ENCODE results near the gene SPIN1.

Gene SPIN1

DNA sequence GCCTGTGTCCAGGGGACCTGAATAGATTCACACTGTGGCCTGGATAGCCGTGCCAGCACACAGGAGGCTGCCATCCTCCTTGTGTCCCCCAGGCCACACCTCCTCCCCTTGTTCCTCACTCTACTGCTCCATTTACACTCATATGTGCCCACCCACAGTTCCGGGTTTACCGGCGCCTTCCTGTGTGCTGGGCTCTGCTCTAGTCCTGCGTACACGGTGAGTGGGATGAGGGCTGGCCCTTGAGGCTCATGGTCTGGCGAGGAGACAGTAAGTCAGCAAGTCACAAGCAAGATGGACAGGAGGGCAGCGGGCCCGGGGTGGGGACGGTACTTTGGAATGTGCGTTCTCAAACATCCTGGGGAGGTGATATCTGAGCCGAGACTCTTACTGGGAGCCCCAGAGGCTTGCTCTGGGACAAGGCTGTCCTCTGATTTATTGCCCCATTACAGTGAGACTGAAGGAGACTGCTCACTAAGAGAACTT is 114.3 kb downstream of the SPIN1 start:
- no peak for DNase-seq

DNA sequence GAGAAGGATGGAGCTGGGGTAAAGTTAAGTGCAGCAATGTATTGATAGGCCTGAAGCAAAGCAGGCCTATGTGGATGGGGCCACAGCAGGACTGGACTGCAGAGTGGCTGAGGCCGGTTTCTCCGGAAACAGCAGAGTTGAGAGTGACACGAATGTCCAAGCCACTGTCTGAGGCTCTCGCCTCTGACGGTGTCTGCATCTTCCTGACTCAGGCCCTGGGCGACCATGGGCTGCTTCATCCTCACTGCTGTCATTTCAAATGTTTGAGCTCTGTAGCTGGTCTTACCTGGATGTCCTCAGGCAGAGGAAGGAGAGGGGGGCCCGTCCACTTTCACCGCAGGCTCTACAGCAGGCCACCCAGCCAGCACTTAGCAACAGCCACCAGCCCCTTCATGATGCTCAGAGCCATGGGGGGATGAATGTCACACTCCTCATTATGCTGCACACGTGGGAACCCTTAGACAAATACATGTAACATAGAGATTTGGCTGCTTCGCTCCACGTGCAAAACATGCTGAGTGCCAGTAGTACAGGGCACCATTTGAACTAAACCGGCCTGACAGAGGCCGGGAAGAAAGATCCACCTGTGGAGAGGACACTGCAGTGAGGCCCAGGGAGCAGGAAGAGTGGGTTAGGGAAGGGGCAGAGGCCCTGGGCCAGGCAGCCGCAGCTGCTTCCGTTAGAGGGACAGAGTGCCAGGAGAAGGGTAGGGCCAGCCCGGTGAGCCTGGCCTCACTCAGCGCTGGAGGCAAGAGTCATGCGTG is 115.0 kb downstream of the SPIN1 start:
- no peak for DNase-seq

DNA sequence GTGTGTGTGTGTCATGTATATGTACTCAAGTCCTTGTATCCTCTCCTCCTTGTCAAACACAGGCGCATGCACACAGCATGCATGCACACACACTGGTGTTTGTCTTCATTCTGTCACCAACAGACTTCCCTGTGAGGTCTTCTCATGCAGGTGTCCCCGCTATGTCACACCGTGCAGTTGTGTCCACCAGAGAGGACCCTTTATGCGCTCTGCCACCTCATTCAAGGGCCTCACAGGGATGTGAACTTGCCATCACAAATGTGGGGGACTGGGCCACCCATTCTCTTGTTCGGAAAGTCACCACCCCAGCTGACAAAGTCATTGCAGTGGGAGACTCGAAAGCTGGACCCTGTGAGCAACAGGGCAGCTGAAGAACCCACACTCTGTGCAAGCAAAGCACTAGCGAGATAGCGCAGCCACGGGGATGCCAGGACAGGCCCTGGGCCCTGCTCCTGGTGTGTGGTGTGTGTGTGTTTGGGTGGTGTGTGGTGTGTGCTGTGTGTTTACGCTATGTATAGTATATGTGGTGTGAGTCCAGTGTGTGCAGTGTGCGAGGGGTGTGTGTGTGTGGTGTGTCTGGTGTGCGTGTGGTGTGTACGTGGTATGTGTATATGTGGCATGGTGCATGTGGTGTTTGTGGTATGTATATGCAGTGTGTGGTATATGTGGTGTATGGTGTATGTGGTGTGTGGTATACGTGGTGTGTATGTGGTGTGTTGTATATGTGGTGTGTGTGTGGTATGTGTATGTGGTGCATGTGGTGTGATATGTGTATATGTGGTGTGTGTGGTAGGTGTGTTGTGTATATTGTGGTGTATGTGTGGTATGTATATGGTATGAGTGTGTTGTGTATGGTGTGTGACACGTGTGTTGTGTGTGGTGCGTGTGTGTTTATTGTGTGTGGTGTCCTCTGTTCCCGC is 115.9 kb downstream of the SPIN1 start:
- no peak for DNase-seq

DNA sequence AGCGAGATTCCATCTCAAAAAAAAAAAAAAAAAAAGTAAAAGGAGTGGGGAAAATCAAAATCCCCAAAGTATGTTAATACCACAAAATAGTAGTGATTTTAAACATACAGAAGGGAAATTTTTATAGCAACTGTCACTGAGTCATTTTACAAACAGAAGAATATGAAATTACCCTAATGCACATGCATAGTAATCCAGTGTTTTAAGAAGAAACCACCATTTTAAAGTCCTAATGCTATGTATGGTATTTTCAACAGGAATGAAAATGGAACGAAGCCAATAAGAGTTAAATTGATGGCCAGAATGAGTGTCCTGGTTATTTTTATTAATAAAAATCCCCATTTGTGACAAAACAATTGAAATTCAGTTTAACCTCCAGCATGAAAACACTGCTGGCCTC is 120.1 kb downstream of the SPIN1 start:
- DNase-seq = no peak

DNA sequence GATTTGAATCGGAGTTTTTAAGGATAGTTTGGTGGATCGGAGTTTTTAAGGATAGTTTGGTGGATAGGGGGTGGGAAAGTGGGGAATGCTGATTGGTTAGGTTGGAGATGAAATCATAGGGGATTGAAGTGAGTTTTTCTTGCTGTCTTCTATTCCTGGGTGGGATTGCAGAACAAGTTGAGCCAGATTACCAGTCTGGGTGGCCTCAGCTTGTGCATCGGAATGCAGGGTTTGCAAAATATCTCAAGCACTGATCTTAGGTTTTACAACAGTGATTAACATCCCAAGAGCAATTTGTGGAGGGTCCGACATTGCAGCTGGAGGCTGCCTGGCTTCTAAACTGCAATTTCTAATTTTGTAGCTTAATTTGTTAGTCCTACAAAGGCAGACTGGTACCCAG is 123.7 kb downstream of the SPIN1 start:
- no peak for DNase-seq

DNA sequence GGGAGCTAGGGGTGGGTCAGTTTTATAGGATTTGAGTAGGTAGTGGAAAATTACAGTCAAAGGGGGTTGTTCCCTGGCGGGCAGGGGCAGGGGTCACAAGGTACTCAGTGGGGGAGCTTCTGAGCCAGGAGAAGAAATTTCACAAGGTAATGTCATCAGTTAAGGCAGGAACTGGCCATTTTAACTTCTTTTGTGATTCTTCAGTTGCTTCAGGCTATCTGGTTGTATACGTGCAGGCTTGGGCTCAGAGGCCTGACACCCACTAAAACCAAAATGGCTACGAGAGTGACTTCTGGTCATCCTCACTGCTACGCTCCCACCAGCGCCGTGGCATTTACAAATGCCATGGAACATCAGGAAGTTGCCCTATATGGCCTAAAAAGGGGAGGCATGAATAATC is 126.0 kb downstream of the SPIN1 start:
- no peak for DNase-seq

DNA sequence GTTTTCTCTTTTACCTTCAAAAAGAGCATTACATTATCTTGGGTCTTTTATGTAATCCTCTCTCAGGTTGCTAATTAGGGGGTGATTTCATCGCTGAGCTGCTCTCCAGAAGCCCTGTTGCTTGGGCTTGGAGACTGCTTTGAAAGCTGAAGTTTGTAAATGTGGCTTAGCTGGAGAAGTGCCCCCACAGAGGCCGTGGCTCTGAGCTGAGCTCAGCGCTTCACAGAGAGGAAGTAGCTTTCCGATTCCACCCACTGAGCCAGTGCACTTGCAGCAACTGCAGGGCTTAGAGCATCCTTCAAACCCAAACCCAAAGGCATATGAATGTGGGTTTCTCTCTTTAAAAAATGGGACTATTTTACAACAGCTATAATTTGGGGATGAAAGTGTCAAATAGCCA is 133.1 kb downstream of the SPIN1 start:
- no peak for DNase-seq

DNA sequence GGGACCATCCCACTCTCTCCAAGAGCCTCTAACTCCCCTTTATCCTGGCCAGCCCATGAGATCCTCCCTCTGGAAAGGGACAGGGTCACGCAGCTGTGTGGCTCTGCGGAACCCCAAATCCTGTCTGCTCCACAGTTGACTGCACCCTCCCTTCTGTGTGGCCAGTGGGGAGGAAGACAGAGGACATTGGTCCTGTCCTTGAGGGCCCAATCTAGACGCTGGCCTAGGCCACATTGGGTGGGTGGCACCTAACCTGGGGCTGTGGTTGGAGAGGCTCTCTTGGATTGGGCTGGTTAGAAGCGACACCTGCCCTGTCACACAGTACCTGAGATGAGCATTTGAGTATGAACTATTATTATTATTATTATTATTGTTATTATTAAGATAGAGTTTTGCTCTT is 134.1 kb downstream of the SPIN1 start:
- DNase-seq = no peak

DNA sequence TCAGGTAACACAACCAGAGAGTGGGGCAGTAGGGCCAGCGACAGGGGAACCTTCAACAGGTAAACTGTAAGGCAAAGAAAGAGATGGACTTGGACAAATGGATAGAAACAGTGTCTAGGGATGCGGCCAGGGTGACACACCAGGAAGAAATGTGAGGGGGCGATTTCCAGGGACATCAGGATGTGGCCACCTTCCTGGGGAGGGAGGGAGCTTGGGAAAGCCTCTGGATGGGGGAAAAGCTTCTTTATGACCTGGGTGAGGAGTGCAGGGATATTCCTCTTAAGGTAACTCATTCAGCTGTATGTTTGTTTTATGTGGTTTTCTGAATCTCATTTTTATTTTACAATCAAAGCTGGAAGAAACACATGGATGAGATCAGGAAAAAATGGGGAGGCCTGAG is 134.8 kb downstream of the SPIN1 start:
- DNase-seq = no peak

DNA sequence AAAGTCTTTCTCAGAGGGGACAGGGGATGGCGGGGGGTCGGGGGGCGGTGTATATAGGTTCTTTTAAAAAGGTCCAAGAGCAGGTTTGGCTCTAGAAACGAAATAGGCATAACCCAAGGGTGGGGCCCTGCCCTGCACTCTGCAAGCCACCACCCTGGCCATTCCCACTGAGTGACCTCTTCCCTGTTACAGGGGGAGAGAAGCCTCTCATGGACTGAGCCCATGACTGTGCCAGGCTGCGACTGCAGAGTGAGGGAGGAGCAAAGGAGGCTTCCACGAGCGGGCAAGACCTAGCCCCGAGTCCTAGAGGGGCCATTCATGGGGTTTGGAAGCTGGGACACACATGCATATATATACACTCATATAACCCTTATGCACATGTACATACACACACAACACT is 136.7 kb downstream of the SPIN1 start:
- DNase-seq = no peak

DNA sequence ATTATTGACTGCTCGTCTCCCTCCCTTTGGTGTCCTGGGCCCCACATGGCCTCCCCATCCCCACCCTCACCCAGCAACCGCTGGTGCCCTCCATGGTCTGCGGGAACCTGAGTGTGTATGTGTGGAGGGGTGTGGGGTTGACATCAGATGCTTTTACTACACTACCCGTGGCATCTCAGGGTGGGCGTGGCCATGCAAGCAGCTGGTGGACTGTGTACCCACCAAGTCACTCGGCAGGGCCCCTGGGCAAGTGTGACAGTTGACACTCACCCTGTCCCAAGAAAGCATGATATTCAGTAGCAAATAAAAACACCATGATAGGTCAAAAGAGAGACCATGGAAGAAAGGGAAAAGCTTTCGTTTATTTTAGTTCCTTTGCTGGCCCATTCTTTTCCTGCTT is 139.4 kb downstream of the SPIN1 start:
- no peak for DNase-seq
